Suprapubic skin (tissue), 4 donors: ENCODE data around the gene SLC6A18.

Experiments used
- CTCF ChIP-seq, 2 donors: fragments of 200-600 bp in 1 of 2; fragments of 450-650 bp in 1 of 2; sonication (generic) in 1 of 2; IDR thresholded peaks; one replicate each; pipeline ENCODE4 v1.5.1; 2016 to 2019; ENCODE audit warnings: antibody characterized with exemption in 2 of 2, mild to moderate bottlenecking in 1 of 2, moderate library complexity in 1 of 2
- POLR2A ChIP-seq, 2 donors: fragments of 450-650 bp; IDR thresholded peaks; one replicate each; pipeline ENCODE4 v1.6.1; 2017; ENCODE audit warnings: antibody characterized with exemption in 2 of 2, mild to moderate bottlenecking in 2 of 2, moderate library complexity in 2 of 2
- POLR2AphosphoS5 ChIP-seq, 3 donors: sonication (generic); formaldehyde crosslinking; IDR thresholded peaks; one replicate each; pipeline ENCODE4 v1.6.1; 2017; ENCODE audit warnings: antibody characterized with exemption in 3 of 3

GRCh38 chr5:1279443-1280151 lies 54.4 kb downstream of the SLC6A18 start:
- no peak for TF ChIP-seq CTCF (IDR thresholded peaks at IDR 0.05)
- no peak for TF ChIP-seq POLR2AphosphoS5 (IDR thresholded peaks at IDR 0.05)
- no peak for TF ChIP-seq POLR2A (IDR thresholded peaks at IDR 0.05)
